DND-41 (cell line): Measurements from ENCODE around the gene CLDN20.

ENCODE experiments used
- ATAC-seq: fragments of 200-7000 bp; cut with Tn5 transposase; 3 replicates; pipeline ENCODE4 v1.9.1; 2021; ENCODE audit warnings: low read depth; ENCODE audit not compliant: insufficient read depth
- DNase-seq: peaks from one replicate; pipeline ENCODE4 v3.0.0-alpha.2; 2020
- H2AFZ ChIP-seq: 2 replicates; pipeline ENCODE4 v1.6.0; 2012; ENCODE audit warnings: low read depth, low read length
- H3K27ac ChIP-seq: 2 replicates; pipeline ENCODE4 v1.5.1; 2012; ENCODE audit warnings: low read length, inconsistent platforms
- H3K27me3 ChIP-seq: fragments of 200-600 bp; sonication (generic); 2 replicates; pipeline ENCODE4 v1.6.0; 2012; ENCODE audit warnings: low read length, mild to moderate bottlenecking, inconsistent platforms; ENCODE audit not compliant: insufficient read depth, poor library complexity
- H3K36me3 ChIP-seq: 2 replicates; pipeline ENCODE4 v1.5.1; 2012; ENCODE audit warnings: low read length, inconsistent platforms; ENCODE audit not compliant: insufficient read depth
- H3K4me1 ChIP-seq: 2 replicates; pipeline ENCODE4 v1.5.1; 2012; ENCODE audit warnings: mild to moderate bottlenecking, low read length; ENCODE audit not compliant: insufficient read depth
- H3K4me2 ChIP-seq: 2 replicates; pipeline ENCODE4 v1.6.0; 2012; ENCODE audit warnings: mild to moderate bottlenecking, moderate library complexity, low read length, inconsistent platforms; ENCODE audit not compliant: insufficient read depth
- H3K4me3 ChIP-seq, 2 experiments: fragments of 200-600 bp in 1 of 2; shearing (Covaris generic) in 1 of 2; 2 replicates each; pipeline ENCODE4 v1.5.1; 2012 to 2016; ENCODE audit warnings: inconsistent platforms in 2 of 2, low read length in 2 of 2, mild to moderate bottlenecking in 2 of 2, low read depth in 1 of 2, moderate library complexity in 1 of 2
- H3K79me2 ChIP-seq: 2 replicates; pipeline ENCODE4 v1.6.0; 2012; ENCODE audit warnings: low read length, inconsistent platforms; ENCODE audit not compliant: insufficient read depth
- H3K9ac ChIP-seq: 2 replicates; pipeline ENCODE4 v1.6.0; 2012; ENCODE audit warnings: low read depth, mild to moderate bottlenecking, inconsistent platforms, low read length, moderate library complexity
- H3K9me3 ChIP-seq: 2 replicates; pipeline ENCODE4 v1.5.1; 2012; ENCODE audit warnings: low read length, moderate library complexity, mild to moderate bottlenecking, inconsistent platforms; ENCODE audit not compliant: insufficient read depth, severe bottlenecking
- H4K20me1 ChIP-seq: 2 replicates; pipeline ENCODE4 v1.6.0; 2012; ENCODE audit warnings: low read length; ENCODE audit not compliant: insufficient read depth
- EZH2 ChIP-seq: IDR thresholded peaks from 3 replicates; pipeline ENCODE4 v1.6.1; 2012; ENCODE audit warnings: borderline replicate concordance, low read depth, mild to moderate bottlenecking, moderate library complexity, low read length, inconsistent platforms; ENCODE audit not compliant: severe bottlenecking
- TF ChIP-seq, protein P1 (sequence below): IDR thresholded peaks from 2 replicates; pipeline ENCODE4 v1.5.1; 2012; ENCODE audit warnings: borderline replicate concordance, low read length, moderate library complexity, mild to moderate bottlenecking; ENCODE audit not compliant: poor library complexity, severe bottlenecking; ENCODE audit errors: extremely low read depth

CLDN20 gene

DNA sequence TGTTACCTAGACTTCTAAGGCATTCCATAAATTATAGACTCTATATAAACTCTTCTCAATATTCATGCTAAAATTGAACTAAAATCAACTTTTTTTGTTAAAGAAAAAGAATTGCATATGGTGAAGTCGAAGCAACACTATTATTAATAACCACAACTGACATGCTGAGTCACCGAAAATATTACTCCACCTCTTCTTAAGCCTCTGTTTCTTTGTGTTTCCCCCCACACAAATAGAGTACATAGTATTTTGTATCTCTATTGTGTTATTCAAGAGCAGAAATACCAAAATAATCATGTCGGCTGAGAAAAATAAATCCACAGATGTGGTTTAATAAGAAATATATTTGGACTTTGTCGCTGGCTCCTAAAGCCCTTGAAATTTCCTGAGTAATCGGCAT lies 26.7 kb downstream of the CLDN20 start:
- Histone ChIP-seq H3K36me3 (peaks cover 58% of the 10 kb centered on the region), H3K9me3 (no peaks in the 10 kb centered on the region), H3K4me3 (no peak overlapping the region), H3K4me2 (no peak overlapping the region), H3K27ac (no peak overlapping the region), H3K4me1 (no peaks in the 10 kb centered on the region), H3K79me2 (peaks cover 2% of the 10 kb centered on the region; the same call in 1 of the 2 replicates), H2AFZ (no peak overlapping the region), H4K20me1 (no peaks in the 10 kb centered on the region; the same call in 1 of the 2 replicates), H3K9ac (no peak overlapping the region), H3K27me3 (no peaks in the 10 kb centered on the region)
- TF ChIP-seq, protein P1, sequence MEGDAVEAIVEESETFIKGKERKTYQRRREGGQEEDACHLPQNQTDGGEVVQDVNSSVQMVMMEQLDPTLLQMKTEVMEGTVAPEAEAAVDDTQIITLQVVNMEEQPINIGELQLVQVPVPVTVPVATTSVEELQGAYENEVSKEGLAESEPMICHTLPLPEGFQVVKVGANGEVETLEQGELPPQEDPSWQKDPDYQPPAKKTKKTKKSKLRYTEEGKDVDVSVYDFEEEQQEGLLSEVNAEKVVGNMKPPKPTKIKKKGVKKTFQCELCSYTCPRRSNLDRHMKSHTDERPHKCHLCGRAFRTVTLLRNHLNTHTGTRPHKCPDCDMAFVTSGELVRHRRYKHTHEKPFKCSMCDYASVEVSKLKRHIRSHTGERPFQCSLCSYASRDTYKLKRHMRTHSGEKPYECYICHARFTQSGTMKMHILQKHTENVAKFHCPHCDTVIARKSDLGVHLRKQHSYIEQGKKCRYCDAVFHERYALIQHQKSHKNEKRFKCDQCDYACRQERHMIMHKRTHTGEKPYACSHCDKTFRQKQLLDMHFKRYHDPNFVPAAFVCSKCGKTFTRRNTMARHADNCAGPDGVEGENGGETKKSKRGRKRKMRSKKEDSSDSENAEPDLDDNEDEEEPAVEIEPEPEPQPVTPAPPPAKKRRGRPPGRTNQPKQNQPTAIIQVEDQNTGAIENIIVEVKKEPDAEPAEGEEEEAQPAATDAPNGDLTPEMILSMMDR, result no peak
- TF ChIP-seq EZH2, result no peak
- ATAC-seq (no peak), DNase-seq (no peak)

DNA sequence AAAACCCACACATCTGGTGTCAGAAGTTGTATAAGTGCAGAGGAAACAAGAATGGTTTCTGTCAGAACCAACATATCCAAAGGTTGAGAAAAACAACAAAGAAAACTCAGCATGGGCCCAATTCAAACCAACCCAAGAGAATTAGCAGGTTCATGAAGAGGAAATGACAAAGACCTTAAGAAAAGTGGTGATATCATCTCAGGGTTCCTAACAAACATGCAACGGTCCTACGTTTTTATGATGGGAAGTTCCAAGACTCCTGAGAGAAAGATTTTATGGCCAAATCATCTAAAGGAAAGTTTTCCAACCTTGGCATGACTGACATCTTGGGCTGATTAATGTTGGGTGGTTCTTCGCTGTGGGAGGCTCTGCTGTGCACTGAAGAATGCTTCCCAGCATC lies 27.5 kb downstream of the CLDN20 start:
- ATAC-seq (no peak), DNase-seq (no peak)
- Histone ChIP-seq H3K4me1 (no peaks in the 10 kb centered on the region), H3K4me2 (no peak overlapping the region), H3K9ac (no peak overlapping the region), H2AFZ (no peak overlapping the region), H3K79me2 (peaks cover 2% of the 10 kb centered on the region; the same call in 1 of the 2 replicates), H3K9me3 (no peaks in the 10 kb centered on the region), H3K4me3 (no peak overlapping the region), H3K36me3 (peaks cover 60% of the 10 kb centered on the region), H3K27ac (no peak overlapping the region), H3K27me3 (no peaks in the 10 kb centered on the region), H4K20me1 (no peaks in the 10 kb centered on the region; the same call in 1 of the 2 replicates)
- TF ChIP-seq EZH2, result no peak

DNA sequence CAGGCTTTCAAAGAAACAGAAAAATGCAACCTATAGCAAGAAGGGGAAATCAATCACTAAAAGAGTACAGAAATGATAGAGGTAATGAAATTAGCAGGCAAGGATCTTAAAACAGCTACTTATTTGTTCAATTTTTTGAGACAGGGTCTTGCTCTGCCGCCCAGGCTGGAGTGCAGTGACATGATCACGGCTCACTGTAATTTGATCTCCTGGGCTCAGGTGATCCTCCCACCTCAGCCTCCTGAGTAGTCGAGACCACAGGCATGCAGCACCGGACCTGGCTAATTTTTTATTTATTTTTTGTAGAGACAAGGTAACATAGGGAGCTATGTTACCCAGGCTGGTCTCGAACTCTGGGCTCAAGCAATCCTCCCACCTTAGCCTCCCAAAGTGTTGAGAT lies 28.9 kb downstream of the CLDN20 start:
- Histone ChIP-seq H3K27ac (no peak overlapping the region), H2AFZ (no peak overlapping the region), H3K36me3 (peaks cover 70% of the 10 kb centered on the region), H3K27me3 (no peaks in the 10 kb centered on the region), H3K9ac (no peak overlapping the region), H3K4me2 (no peak overlapping the region), H3K4me3 (no peak overlapping the region), H3K9me3 (no peaks in the 10 kb centered on the region), H3K4me1 (no peaks in the 10 kb centered on the region), H4K20me1 (peaks cover 2% of the 10 kb centered on the region), H3K79me2 (peaks cover 2% of the 10 kb centered on the region; the same call in 1 of the 2 replicates)
- no peak for TF ChIP-seq EZH2
- TF ChIP-seq, protein P1, result no peak
- DNase-seq (no peak), ATAC-seq (no peak)

DNA sequence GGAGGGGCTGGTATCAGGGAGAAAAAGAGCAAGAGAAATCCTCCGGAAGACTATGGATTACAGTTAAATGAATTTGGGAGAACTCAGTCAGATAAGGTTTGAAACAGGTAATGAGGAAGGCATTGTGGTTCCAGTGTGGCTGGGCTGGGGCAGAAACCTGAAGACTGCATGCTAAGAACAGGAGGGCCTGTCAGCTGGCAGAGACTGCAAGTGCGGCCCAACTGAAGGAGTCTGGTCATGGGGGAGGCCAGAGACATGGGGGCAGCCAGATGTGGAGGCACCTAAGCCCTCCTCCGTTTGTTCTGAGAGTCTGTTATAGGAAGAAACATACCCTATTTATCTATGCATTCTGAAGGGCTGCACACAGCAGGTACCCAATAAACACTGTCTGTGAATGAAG lies 33.9 kb downstream of the CLDN20 start:
- ATAC-seq (no peak), DNase-seq (no peak)
- Histone ChIP-seq H3K4me2 (no peak overlapping the region), H3K9ac (no peak overlapping the region), H3K27me3 (no peaks in the 10 kb centered on the region), H3K9me3 (no peaks in the 10 kb centered on the region), H3K36me3 (peaks cover 55% of the 10 kb centered on the region), H3K79me2 (no peaks in the 10 kb centered on the region), H3K4me3 (no peak overlapping the region), H3K27ac (no peak overlapping the region), H2AFZ (no peak overlapping the region), H4K20me1 (peaks cover 7% of the 10 kb centered on the region; the same call in 1 of the 2 replicates), H3K4me1 (no peaks in the 10 kb centered on the region)
- no peak for TF ChIP-seq EZH2
- TF ChIP-seq, protein P1, result no peak
